ENCODE results near the gene RALGPS1. TPM values are rescaled to one million over a fixed set of nuclear protein-coding genes. Genes with fewer than 3 reads are reported as not detected.

Gene RALGPS1
- total and polyA plus RNA-seq, 7 donors: 3.9 to 7.7 (median 5.4) TPM

- no peak for TF ChIP-seq CTCF (IDR thresholded peaks at IDR 0.05)
- Histone ChIP-seq H3K9me3 (no peaks in the 10 kb centered on the region), H3K4me3 (no peak overlapping the region), H3K36me3 (ENCODE audit: insufficient read depth in 1 of 2, low read depth in 1 of 2) (no peaks in the 10 kb centered on the region), H3K27ac (peak overlapping the region; percentile 76), H3K4me1 (peaks cover 43% of the 10 kb centered on the region), H3K27me3 (ENCODE audit: insufficient read depth in 3 of 3, low read length in 2 of 3) (no peaks in the 10 kb centered on the region)
- ATAC-seq (no peak), DNase-seq (no peak)
- WGBS, 3 donors: 94 to 98% (median 94%) methylated on average over 7 of the region's 7 CpGs
- intact Hi-C loops (cut with DNase I): no loop called here
Observed at GRCh38 chr9:127025042-127025441, 110.5 kb downstream of the RALGPS1 start.

GRCh38 chr9:127027694-127028093, 113.1 kb downstream of the RALGPS1 start:
- 83 to 90% (median 85%) methylated on average over 2 of the region's 2 CpGs for WGBS, 3 donors
- H3K36me3 ChIP-seq (ENCODE audit: insufficient read depth in 1 of 2, low read depth in 1 of 2): no peaks in the 10 kb centered on the region
- no peak for TF ChIP-seq CTCF (IDR thresholded peaks at IDR 0.05)
- H3K4me3 ChIP-seq: no peak overlapping the region
- DNase-seq (no peak), ATAC-seq (no peak)
- intact Hi-C loops (cut with DNase I): no loop called here
- H3K4me1 ChIP-seq: peaks cover 23% of the 10 kb centered on the region
- H3K27ac ChIP-seq: no peak overlapping the region
- no peaks in the 10 kb centered on the region for H3K9me3 ChIP-seq
- H3K27me3 ChIP-seq (ENCODE audit: insufficient read depth in 3 of 3, low read length in 2 of 3): no peaks in the 10 kb centered on the region

- Histone ChIP-seq H3K4me3 (no peak overlapping the region), H3K36me3 (ENCODE audit: insufficient read depth in 1 of 2, low read depth in 1 of 2) (no peaks in the 10 kb centered on the region), H3K4me1 (peaks cover 5% of the 10 kb centered on the region), H3K9me3 (no peaks in the 10 kb centered on the region), H3K27me3 (ENCODE audit: insufficient read depth in 3 of 3, low read length in 2 of 3) (no peaks in the 10 kb centered on the region), H3K27ac (no peak overlapping the region)
- 91 to 93% (median 93%) methylated on average over 11 of the region's 11 CpGs for WGBS, 3 donors
- no peak for DNase-seq
- TF ChIP-seq CTCF (IDR thresholded peaks at IDR 0.05): no peak
- no peak for ATAC-seq
- intact Hi-C loops (cut with DNase I): no loop called here
Observed at GRCh38 chr9:127029548-127029947, 115.0 kb downstream of the RALGPS1 start.

GRCh38 chr9:127030814-127031740, 116.5 kb downstream of the RALGPS1 start:
- Histone ChIP-seq H3K27me3 (ENCODE audit: insufficient read depth in 3 of 3, low read length in 2 of 3) (no peaks in the 10 kb centered on the region), H3K9me3 (no peaks in the 10 kb centered on the region), H3K4me3 (no peak overlapping the region), H3K27ac (no peak overlapping the region), H3K36me3 (ENCODE audit: insufficient read depth in 1 of 2, low read depth in 1 of 2) (no peaks in the 10 kb centered on the region), H3K4me1 (peaks cover 10% of the 10 kb centered on the region)
- ATAC-seq: no peak
- intact Hi-C loops (cut with DNase I): no loop called here
- 86 to 97% (median 88%) methylated on average over 9 of the region's 9 CpGs for WGBS, 3 donors
- no peak for DNase-seq
- no peak for TF ChIP-seq CTCF (IDR thresholded peaks at IDR 0.05)
